Measurements from ENCODE around the gene CAMSAP1. TPM values are rescaled to one million over a fixed set of nuclear protein-coding genes. Genes with fewer than 3 reads are reported as not detected.

The CAMSAP1 gene
- polyA plus RNA-seq, 1 donor from 2014 or later, result 2.7 TPM

GRCh38 chr9:135805422-135806022 lies 101.8 kb downstream of the CAMSAP1 start:
- Mint-ChIP-seq H3K27ac (no peak overlapping the region), H3K9me3 (no peaks in the 10 kb centered on the region), H3K4me3 (no peak overlapping the region), H3K4me1 (peaks cover 0 to 3% (median 0%) of the 10 kb centered on the region in 3 donors), H3K27me3 (peaks cover 5% of the 10 kb centered on the region), H3K36me3 (peaks cover 3% of the 10 kb centered on the region)

- Mint-ChIP-seq H3K4me1 (peaks cover 0 to 3% (median 0%) of the 10 kb centered on the region in 3 donors), H3K27me3 (peaks cover 5% of the 10 kb centered on the region), H3K9me3 (no peaks in the 10 kb centered on the region), H3K27ac (no peak overlapping the region), H3K36me3 (peaks cover 3% of the 10 kb centered on the region), H3K4me3 (peak overlapping the region in 1 of 4 donors; percentile 28)
Observed at GRCh38 chr9:135804581-135805421, 102.5 kb downstream of the CAMSAP1 start.

GRCh38 chr9:135803441-135803840 lies 103.9 kb downstream of the CAMSAP1 start:
- Mint-ChIP-seq H3K36me3 (peaks cover 5% of the 10 kb centered on the region), H3K9me3 (no peaks in the 10 kb centered on the region), H3K4me1 (peaks cover 0 to 3% (median 0%) of the 10 kb centered on the region in 3 donors), H3K4me3 (no peak overlapping the region), H3K27ac (no peak overlapping the region), H3K27me3 (peaks cover 5% of the 10 kb centered on the region)

GRCh38 chr9:135802876-135803419 lies 104.4 kb downstream of the CAMSAP1 start:
- no peaks in the 10 kb centered on the region for H3K9me3 Mint-ChIP-seq
- peaks cover 0 to 3% (median 0%) of the 10 kb centered on the region in 3 donors for H3K4me1 Mint-ChIP-seq
- peaks cover 6% of the 10 kb centered on the region for H3K36me3 Mint-ChIP-seq
- no peak overlapping the region for H3K4me3 Mint-ChIP-seq
- no peak overlapping the region for H3K27ac Mint-ChIP-seq
- peaks cover 5% of the 10 kb centered on the region for H3K27me3 Mint-ChIP-seq

- Mint-ChIP-seq H3K9me3 (no peaks in the 10 kb centered on the region), H3K36me3 (peaks cover 3% of the 10 kb centered on the region), H3K27me3 (peaks cover 12% of the 10 kb centered on the region), H3K27ac (no peak overlapping the region), H3K4me3 (no peak overlapping the region), H3K4me1 (peaks cover 0 to 2% (median 0%) of the 10 kb centered on the region in 3 donors)
Observed at GRCh38 chr9:135801070-135801469, 106.3 kb downstream of the CAMSAP1 start.

GRCh38 chr9:135799261-135799660 lies 108.1 kb downstream of the CAMSAP1 start:
- H3K27ac Mint-ChIP-seq, result no peak overlapping the region
- peaks cover 3% of the 10 kb centered on the region for H3K36me3 Mint-ChIP-seq
- H3K27me3 Mint-ChIP-seq, result peaks cover 8% of the 10 kb centered on the region
- H3K9me3 Mint-ChIP-seq, result no peaks in the 10 kb centered on the region
- no peaks in the 10 kb centered on the region for H3K4me1 Mint-ChIP-seq
- H3K4me3 Mint-ChIP-seq, result no peak overlapping the region

- H3K4me3 Mint-ChIP-seq, result peak overlapping the region in 1 of 4 donors; percentile 41
- H3K27ac Mint-ChIP-seq, result peak overlapping the region in 1 of 3 donors; percentile 53
- H3K4me1 Mint-ChIP-seq, result no peaks in the 10 kb centered on the region
- peaks cover 3% of the 10 kb centered on the region for H3K36me3 Mint-ChIP-seq
- no peaks in the 10 kb centered on the region for H3K9me3 Mint-ChIP-seq
- H3K27me3 Mint-ChIP-seq, result peaks cover 8% of the 10 kb centered on the region
Observed at GRCh38 chr9:135798263-135798585, 109.1 kb downstream of the CAMSAP1 start.

- Mint-ChIP-seq H3K27me3 (peaks cover 7% of the 10 kb centered on the region), H3K9me3 (no peaks in the 10 kb centered on the region), H3K36me3 (peaks cover 3% of the 10 kb centered on the region), H3K27ac (no peak overlapping the region), H3K4me1 (no peaks in the 10 kb centered on the region), H3K4me3 (no peak overlapping the region)
Observed at GRCh38 chr9:135797507-135798262, 109.7 kb downstream of the CAMSAP1 start.

- Mint-ChIP-seq H3K27ac (no peak overlapping the region), H3K4me1 (no peaks in the 10 kb centered on the region)
Observed at GRCh38 chr9:135796784-135797485, 110.4 kb downstream of the CAMSAP1 start.

GRCh38 chr9:135795391-135795790 lies 112.0 kb downstream of the CAMSAP1 start:
- H3K36me3 Mint-ChIP-seq, result peaks cover 3% of the 10 kb centered on the region
- no peaks in the 10 kb centered on the region for H3K9me3 Mint-ChIP-seq
- no peaks in the 10 kb centered on the region for H3K4me1 Mint-ChIP-seq
- no peak overlapping the region for H3K4me3 Mint-ChIP-seq
- H3K27me3 Mint-ChIP-seq, result peaks cover 7% of the 10 kb centered on the region
- H3K27ac Mint-ChIP-seq, result no peak overlapping the region

More at GRCh38 chr9:135796784-135797485, 110.4 kb downstream of the CAMSAP1 start:
- Mint-ChIP-seq H3K27me3 (peaks cover 7% of the 10 kb centered on the region), H3K9me3 (no peaks in the 10 kb centered on the region), H3K36me3 (peaks cover 3% of the 10 kb centered on the region), H3K4me3 (no peak overlapping the region)

GRCh38 chr9:135794361-135794885 lies 112.9 kb downstream of the CAMSAP1 start:
- Mint-ChIP-seq H3K27ac (no peak overlapping the region), H3K9me3 (no peaks in the 10 kb centered on the region), H3K4me3 (no peak overlapping the region), H3K27me3 (peaks cover 7% of the 10 kb centered on the region), H3K36me3 (peaks cover 3% of the 10 kb centered on the region), H3K4me1 (no peaks in the 10 kb centered on the region)

GRCh38 chr9:135794057-135794335 lies 113.3 kb downstream of the CAMSAP1 start:
- no peaks in the 10 kb centered on the region for H3K4me1 Mint-ChIP-seq
- H3K27me3 Mint-ChIP-seq, result peaks cover 7% of the 10 kb centered on the region
- no peak overlapping the region for H3K4me3 Mint-ChIP-seq
- peaks cover 3% of the 10 kb centered on the region for H3K36me3 Mint-ChIP-seq
- H3K27ac Mint-ChIP-seq, result no peak overlapping the region
- no peaks in the 10 kb centered on the region for H3K9me3 Mint-ChIP-seq

- H3K27me3 Mint-ChIP-seq, result peaks cover 7% of the 10 kb centered on the region
- H3K4me1 Mint-ChIP-seq, result no peaks in the 10 kb centered on the region
- peaks cover 1% of the 10 kb centered on the region for H3K36me3 Mint-ChIP-seq
- no peaks in the 10 kb centered on the region for H3K9me3 Mint-ChIP-seq
- H3K27ac Mint-ChIP-seq, result peak overlapping the region in 1 of 3 donors; percentile 63
- no peak overlapping the region for H3K4me3 Mint-ChIP-seq
Observed at GRCh38 chr9:135793221-135794056, 113.9 kb downstream of the CAMSAP1 start.
